ENCODE results near the gene ZG16.
"Not testable (repeated sequence)": the region's sequence is repeated elsewhere in the genome, so short reads cannot be mapped to it uniquely, and the experiment has no call there.

GRCh38 chr16:29783094-29783953, 5.3 kb downstream of the ZG16 start:
- not testable (repeated sequence) for TF ChIP-seq CTCF (IDR thresholded peaks at IDR 0.05; ENCODE audit: low read length); EZH2 (IDR thresholded peaks at IDR 0.05; ENCODE audit: borderline replicate concordance, low read length)

Data from OCI-LY1 (cell line).